ENCODE results near the gene PIRT. TPM values are rescaled to one million over a fixed set of nuclear protein-coding genes. Genes with fewer than 3 reads are reported as not detected.

PIRT gene
- total and polyA plus RNA-seq, 5 donors from 2014 or later: not detected

Other genes starting within 250 kb of the PIRT start
- 7.9 TPM for gene MYH3, start 180.8 kb downstream of the PIRT start, total RNA-seq
- gene MYH3, start 180.8 kb downstream of the PIRT start, polyA plus RNA-seq: under 1 TPM in 2 of 4 donors, not detected in 2; 0.28 to 0.41 TPM
- gene SCO1, start 140.6 kb downstream of the PIRT start, total RNA-seq: 15.0 TPM
- gene SCO1, start 140.6 kb downstream of the PIRT start, polyA plus RNA-seq: 10 to 100 TPM; 14.7 to 17.5 (median 16.1) TPM
- 25.1 TPM for gene ADPRM, start 140.5 kb downstream of the PIRT start, total RNA-seq
- gene ADPRM, start 140.5 kb downstream of the PIRT start, polyA plus RNA-seq: 10 to 100 TPM; 41.7 to 58.6 (median 52.4) TPM
- gene TMEM220, start 108.1 kb downstream of the PIRT start, total RNA-seq: 0.15 TPM
- gene TMEM220, start 108.1 kb downstream of the PIRT start, polyA plus RNA-seq: 1 to 10 TPM; 1.8 to 3.1 (median 2.2) TPM
- gene TMEM238L, start 34.0 kb downstream of the PIRT start, total RNA-seq: not detected
- not detected for gene TMEM238L, start 34.0 kb downstream of the PIRT start, polyA plus RNA-seq

Measured in CD4-positive, CD25-positive, alpha-beta regulatory T cell (primary cell).